ENCODE data around the gene MIXL1. TPM values are rescaled to one million over a fixed set of nuclear protein-coding genes. Genes with fewer than 3 reads are reported as not detected.
"Not testable (repeated sequence)": the region's sequence is repeated elsewhere in the genome, so short reads cannot be mapped to it uniquely, and the experiment has no call there.

Gene MIXL1
- 0.11 TPM in 1 of 2 replicates, not detected in the other for total RNA-seq

- no peak for DNase-seq (ENCODE audit: low read depth, low spot score)
Observed at GRCh38 chr1:226223157-226223785, at the start of gene MIXL1. TSS of gene MIXL1 (plus strand) at chr1:226223664. CDS start at chr1:226223682, 18 bp downstream.

DNA sequence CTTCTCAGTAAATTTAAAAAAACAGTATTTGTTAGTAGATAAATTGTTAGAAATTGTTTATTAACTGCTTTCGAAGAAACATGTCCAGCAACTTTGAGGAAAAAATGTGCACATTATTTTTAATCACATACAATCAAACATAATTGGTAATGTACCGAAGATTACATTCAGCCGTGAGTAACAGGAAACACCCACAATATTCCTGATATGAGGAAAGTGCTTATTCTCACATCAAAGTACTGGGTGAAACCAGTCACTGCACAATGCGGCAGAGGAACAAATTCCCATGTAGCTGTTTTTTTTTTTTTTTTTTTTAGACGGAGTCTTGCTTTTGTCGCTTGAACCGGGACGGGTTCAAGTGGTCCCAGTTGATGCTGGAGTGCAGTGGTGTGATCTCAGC lies 46.6 kb upstream of the MIXL1 start:
- no peak for DNase-seq (ENCODE audit: low read depth, low spot score)

DNA sequence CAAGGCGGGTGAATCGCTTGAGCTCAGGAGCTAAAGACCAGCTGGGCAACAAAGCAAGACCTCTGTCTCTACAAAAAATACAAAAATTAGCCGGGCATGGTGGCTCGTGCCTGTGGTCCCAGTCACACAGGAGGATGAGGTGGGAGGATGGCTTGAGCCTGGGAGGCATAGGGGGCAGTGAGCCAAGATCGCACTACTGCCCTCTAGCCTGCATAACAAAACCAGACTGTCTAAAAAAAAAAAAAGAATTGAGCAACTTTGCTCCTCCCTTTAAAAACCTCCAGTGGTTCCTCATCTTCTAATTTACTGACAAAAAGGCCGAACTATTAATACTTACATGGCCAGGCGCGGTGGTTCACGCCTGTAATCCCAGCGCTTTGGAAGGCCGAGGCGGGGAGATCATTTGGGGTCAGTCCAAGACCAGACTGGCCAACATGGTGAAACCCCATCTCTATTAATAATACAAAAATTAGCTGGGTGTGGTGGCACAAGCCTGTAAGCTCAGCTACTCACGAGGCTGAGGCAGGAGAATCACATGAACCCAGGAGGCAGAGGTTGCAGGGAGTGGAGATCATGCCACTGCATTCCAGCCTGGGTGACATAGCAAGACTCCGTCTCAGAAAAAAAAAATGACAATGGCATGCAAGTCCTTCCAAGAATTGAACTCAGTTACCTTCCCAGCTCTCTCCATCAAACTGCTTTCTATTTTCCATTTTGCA lies 41.3 kb upstream of the MIXL1 start:
- no peak for DNase-seq (ENCODE audit: low read depth, low spot score)

- no peak for DNase-seq (ENCODE audit: low read depth, low spot score)
Observed at GRCh38 chr1:226185141-226186036, 38.1 kb upstream of the MIXL1 start.

DNA sequence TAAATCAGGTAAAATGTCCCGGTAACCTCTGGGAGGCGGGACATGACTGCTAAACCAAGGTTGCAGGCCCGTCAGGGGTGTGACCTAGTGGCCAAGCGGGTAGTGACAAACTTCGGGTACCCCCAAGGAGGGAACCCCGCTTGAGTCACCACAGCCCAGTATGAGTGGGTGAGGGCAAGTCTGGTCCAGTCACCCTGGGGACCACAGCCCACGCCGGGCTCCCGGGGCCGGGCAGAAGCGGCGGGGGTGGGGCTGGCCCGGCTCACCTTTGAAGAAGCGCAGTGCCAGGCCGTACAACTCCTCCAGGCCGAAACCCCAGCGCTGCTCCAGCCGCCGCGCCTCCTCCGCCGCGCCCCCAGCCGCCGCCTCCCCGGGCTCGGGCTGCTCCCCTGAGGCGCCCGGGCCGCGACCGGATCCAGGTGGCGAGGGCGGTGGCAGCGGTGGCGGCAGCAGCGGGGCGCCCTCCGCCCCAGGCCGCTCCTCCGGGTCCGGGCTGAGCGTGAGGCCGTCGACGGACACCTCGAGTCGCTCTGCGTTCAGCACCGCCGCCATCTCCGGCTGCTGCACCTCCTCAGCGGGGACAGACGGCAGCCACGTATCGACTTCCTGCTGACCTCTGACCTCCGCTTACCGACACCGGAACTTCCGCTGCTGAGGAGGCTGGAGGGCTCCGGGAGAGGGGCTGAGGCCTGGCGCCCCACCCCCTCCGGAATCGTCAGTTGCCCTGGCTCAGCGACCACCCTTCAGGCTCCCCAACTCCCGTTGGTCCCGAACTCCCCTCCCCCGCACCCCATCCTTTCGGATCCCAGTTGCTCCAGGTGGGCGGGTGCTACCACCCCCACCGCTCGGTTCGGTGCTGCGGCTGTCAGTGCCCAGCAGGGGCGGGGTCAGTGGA lies 37.1 kb upstream of the MIXL1 start, which contains the start of gene ACBD3:
Gene ACBD3 (minus strand): TSS at position 618 of the 895 bp plus-strand sequence. CDS start 66 bp downstream, at position 552.
- DNase-seq (ENCODE audit: low read depth, low spot score) = peak; percentile 44

DNA sequence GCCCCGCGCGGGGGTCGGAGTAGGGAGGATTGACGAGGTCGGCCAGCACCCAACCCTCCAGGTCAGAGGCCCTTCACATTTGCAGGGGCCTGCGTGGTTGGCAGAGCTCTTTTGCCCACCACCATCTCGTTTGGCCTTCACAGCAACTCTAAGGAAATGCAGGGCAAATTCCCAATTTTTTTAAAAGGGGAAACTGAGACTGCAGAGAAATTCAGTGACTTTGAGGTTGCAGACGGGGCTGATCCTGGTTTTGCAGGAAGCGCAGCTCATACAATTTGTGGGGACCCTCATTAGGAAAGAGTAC lies 36.5 kb upstream of the MIXL1 start:
- DNase-seq (ENCODE audit: low read depth, low spot score) = no peak

DNA sequence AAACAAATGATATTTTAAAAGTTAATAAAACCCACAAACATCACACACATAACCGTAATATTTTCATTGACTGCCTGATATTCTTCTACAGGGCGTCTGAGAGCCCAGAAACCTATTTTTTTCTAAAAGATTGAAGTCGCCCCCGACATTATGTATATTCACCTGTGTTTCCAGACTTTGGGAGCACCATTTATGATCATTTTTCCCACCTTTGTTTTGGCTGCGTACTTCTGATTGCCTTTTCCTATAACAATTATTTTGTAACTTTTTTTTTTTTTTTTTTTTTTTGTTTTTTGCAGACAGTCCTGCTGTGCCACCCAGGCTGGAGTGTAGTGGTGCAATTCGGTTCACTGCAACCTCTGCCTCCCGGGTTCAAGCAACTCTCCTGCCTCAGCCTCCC lies 36.1 kb upstream of the MIXL1 start:
- no peak for DNase-seq (ENCODE audit: low read depth, low spot score)

DNA sequence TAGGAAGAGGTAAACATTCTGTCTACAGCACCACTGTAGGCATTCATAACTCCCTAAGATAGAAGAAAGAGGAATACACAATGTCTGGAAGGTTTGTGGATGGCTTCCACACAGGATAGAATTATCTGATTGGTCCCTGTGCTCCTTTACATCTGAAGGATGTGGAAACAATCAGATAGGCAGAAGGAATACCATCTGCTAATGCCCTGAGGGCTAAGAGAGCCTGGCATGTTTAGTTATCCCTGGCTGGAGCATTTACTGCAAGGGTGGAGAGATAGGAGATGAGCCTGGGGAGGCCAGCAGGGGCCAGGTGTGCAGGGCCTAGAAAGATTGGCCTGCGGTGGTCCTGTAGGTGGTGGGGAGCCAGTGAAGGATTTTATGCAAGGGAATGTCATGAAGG lies 28.3 kb upstream of the MIXL1 start:
- no peak for DNase-seq (ENCODE audit: low read depth, low spot score)

DNA sequence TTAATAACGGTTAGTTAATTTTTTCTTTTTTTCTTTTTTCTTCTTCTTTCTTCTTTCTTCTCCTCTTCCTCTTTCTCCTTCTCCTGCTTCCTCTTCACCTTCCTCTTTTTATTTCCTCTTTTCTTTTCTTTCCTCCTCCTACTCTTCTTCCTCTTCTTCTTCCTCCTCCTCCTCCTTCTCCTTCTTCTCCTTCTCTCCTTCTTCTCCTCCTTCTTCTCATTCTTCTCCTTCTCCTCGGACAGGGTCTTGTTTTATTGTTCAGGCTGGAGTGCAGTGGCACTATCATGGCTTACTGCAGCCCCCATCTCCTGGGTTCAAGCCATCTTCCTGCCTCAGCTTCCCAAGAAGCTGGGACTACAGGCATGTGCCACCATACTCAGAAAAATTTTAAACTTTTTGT lies 23.5 kb upstream of the MIXL1 start:
- no peak for DNase-seq (ENCODE audit: low read depth, low spot score)

GRCh38 chr1:226201029-226201593 lies 22.4 kb upstream of the MIXL1 start:
- DNase-seq (ENCODE audit: low read depth, low spot score) = no peak

GRCh38 chr1:226202246-226202645 lies 21.2 kb upstream of the MIXL1 start:
- no peak for DNase-seq (ENCODE audit: low read depth, low spot score)

DNA sequence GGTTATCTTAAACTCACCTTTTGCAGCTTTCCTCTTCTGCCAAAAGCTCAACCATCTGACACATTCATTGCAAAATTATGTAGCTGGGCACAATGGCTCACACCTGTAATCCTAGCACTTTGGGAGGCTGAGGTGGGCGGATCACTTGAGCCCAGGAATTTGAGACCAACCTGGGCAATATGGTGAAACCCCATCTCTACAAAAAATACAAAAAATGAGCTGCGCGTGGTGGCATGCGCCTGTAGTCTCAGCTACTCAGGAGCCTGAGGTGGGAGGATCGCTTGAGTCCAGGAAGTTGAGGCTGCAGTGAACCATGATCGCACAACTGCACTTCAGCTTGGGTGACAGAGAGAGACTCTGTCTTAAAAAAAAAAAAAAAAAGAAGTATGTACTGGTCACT lies 20.8 kb upstream of the MIXL1 start:
- not testable (repeated sequence) for DNase-seq (ENCODE audit: low read depth, low spot score)

DNA sequence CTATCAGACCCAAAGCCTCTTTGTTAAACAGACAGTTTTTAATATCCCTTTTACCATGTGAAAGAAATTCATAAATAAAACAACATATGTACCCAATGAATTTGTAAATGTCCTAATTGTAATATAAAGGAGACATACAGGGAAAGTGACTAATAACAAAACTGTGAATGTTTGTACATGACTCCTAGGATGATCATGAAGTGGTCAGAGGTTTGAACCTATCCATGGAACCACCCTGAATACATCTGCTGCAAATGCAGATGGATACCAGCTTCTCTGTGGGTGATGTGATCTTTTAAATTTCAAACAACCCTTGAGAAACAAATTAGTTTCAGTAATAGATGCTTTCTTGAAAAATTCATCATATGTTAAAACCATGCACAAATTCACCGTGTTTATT lies 20.2 kb upstream of the MIXL1 start:
- DNase-seq (ENCODE audit: low read depth, low spot score) = no peak

GRCh38 chr1:226203655-226204054 lies 19.8 kb upstream of the MIXL1 start:
- no peak for DNase-seq (ENCODE audit: low read depth, low spot score)

DNA sequence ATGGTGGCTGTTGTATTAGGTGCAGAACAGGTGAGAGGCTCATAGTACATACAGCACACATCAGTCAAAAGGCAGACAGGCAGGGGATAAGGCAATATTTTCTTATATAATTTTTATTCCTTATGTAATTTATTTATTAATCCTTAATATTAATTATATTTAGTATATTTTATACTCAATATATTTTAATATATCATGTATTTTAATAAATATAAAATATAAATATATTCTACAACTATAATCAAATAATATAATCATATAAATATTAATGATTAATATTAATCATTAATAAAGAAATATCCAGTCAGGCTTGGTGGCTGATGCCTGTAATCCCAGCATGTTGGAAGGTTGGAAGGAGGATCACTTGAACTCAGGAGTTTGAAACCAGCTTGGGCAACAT lies 19.3 kb upstream of the MIXL1 start:
- DNase-seq (ENCODE audit: low read depth, low spot score) = no peak

DNA sequence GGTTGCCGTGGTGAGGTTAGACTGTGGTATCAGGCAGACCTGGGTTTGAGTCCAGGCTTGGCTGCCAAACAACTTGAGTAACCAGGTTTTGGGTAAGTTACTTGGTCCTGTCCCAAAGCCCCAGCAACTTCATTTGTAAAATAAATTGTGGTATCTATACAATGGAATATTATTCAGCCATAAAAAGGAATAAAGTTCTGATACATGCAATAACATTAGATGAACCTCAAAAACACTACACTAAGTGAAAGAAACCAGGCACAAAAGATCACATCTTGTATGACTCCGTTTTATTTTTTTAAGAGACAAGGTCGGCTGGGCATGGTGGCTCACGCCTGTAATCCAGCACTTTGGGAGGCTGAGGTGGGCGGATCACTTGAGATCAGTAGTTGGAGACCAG lies 16.4 kb upstream of the MIXL1 start:
- DNase-seq (ENCODE audit: low read depth, low spot score) = no peak

GRCh38 chr1:226209307-226210059 lies 14.0 kb upstream of the MIXL1 start:
- DNase-seq (ENCODE audit: low read depth, low spot score) = no peak

- DNase-seq (ENCODE audit: low read depth, low spot score) = no peak
Observed at GRCh38 chr1:226210571-226211176, 12.8 kb upstream of the MIXL1 start.

GRCh38 chr1:226211181-226211821 lies 12.2 kb upstream of the MIXL1 start:
- DNase-seq (ENCODE audit: low read depth, low spot score) = no peak

All from pulmonary artery endothelial cell (primary cell).